ENCODE measurements around the gene VPS4B.
A peak's percentile ranks its signal among the peaks of the same experiment; 100 is the strongest.

Gene VPS4B

DNA sequence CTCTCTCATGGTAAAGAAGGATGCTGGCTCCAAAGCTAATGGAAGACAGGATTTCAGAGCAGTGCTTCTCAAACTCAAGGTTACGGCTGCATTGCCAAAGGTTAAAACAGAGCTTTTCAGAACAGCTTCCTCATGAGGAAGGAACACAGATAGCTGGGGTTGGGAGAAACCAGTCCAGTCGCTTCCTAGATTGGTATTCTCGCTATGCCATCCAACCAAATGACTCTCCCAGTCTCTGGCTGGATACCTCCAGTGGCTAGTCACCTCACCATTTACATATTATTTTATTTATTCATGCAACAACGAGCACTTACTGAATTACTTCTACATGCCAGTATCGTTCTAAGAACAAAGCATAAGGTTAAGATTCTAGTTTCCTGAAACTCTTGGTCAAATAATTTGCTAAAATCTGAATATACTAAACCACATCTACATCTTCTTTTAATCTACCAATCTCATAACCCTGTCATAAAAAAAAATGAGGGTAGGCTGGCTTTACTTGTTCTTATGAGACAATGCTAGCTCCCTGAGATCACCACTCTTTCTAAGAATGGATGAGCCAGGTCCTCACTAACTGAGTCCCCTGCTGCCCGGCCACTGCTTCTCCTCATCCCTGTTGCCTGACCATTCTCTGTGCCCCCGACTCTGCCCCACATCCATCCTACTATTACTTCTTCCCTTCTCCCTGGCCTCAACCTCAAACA, 75.6 kb downstream of the VPS4B start:
- no peak for TF ChIP-seq CTCF (IDR thresholded peaks at IDR 0.05; ENCODE audit: insufficient read depth, low read depth, low read length, missing control alignments)
- no peak for DNase-seq (ENCODE audit: low read depth)
- H3K4me3 ChIP-seq (ENCODE audit: low read depth, low read length): no peak overlapping the region

DNA sequence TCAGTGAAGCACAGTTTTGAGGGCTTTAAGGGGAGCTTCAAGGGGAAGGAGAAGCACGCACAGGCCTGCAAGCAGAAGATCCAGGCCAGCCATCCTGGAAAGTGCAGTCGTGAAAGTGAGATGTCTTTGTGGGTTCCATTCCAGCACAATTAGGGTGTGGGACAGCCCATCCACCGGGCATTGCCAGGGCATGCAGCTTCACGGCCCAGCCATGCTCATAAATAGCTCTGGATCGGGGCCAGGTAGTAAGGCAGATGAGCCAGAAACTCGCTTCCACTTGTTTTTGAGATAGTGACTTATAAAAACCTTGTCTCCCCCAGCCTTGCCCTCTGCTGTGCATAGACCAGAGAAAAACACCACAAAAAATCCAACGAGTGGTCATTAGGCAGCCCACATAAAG, 76.2 kb downstream of the VPS4B start:
- no peak overlapping the region for H3K4me3 ChIP-seq (ENCODE audit: low read depth, low read length)
- no peak for DNase-seq (ENCODE audit: low read depth)
- no peak for TF ChIP-seq CTCF (IDR thresholded peaks at IDR 0.05; ENCODE audit: insufficient read depth, low read depth, low read length, missing control alignments)

GRCh38 chr18:63344918-63345317, 77.4 kb downstream of the VPS4B start:
- DNase-seq (ENCODE audit: low read depth): no peak
- TF ChIP-seq CTCF (IDR thresholded peaks at IDR 0.05; ENCODE audit: insufficient read depth, low read depth, low read length, missing control alignments): no peak
- no peak overlapping the region for H3K4me3 ChIP-seq (ENCODE audit: low read depth, low read length)

GRCh38 chr18:63344263-63344662, 78.0 kb downstream of the VPS4B start:
- TF ChIP-seq CTCF (IDR thresholded peaks at IDR 0.05; ENCODE audit: insufficient read depth, low read depth, low read length, missing control alignments): no peak
- H3K4me3 ChIP-seq (ENCODE audit: low read depth, low read length): no peak overlapping the region
- DNase-seq (ENCODE audit: low read depth): no peak

DNA sequence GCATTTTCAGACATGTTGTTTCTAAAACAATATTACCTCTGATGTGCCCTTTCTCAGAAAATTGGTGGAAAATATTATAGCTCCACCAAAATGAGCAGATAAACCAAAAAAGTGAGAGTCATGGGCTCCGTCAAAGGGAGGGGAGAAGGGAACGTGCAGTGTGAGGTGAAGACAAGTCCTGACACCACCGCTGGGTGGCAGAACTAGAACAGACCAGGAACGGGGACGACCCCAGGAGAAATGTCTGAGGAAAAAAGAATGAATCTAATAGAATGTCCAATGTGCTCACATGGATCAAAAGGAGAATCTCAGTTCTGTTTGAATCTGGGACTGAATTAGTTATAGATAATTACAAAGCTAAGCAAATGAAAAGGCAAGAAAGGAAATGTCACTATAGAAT, 80.1 kb downstream of the VPS4B start:
- TF ChIP-seq CTCF (IDR thresholded peaks at IDR 0.05; ENCODE audit: insufficient read depth, low read depth, low read length, missing control alignments): peak; percentile 67
- no peak overlapping the region for H3K4me3 ChIP-seq (ENCODE audit: low read depth, low read length)
- DNase-seq (ENCODE audit: low read depth): peak; percentile 61

- peak; percentile 66 for DNase-seq (ENCODE audit: low read depth)
- peak; percentile 45 for TF ChIP-seq CTCF (IDR thresholded peaks at IDR 0.05; ENCODE audit: insufficient read depth, low read depth, low read length, missing control alignments)
- H3K4me3 ChIP-seq (ENCODE audit: low read depth, low read length): no peak overlapping the region
These were observed 82.3 kb downstream of the VPS4B start for GRCh38 chr18:63339920-63340484.
